HepG2 (cell line): ENCODE measurements around the gene RAMP1.
"Not testable (repeated sequence)": the region's sequence is repeated elsewhere in the genome, so short reads cannot be mapped to it uniquely, and the experiment has no call there.

ENCODE experiments used
- BCL6 ChIP-seq: IDR thresholded peaks from 2 replicates; pipeline ENCODE4 v1.6.1; 2016; ENCODE audit warnings: missing genetic modification reagents, missing compliant biosample characterization
- CCDC6 ChIP-seq: sonication (generic); formaldehyde crosslinking; IDR thresholded peaks from 2 replicates; pipeline ENCODE4 v1.8.1; 2022; ENCODE audit warnings: mild to moderate bottlenecking, missing genetic modification reagents, moderate library complexity

DNA sequence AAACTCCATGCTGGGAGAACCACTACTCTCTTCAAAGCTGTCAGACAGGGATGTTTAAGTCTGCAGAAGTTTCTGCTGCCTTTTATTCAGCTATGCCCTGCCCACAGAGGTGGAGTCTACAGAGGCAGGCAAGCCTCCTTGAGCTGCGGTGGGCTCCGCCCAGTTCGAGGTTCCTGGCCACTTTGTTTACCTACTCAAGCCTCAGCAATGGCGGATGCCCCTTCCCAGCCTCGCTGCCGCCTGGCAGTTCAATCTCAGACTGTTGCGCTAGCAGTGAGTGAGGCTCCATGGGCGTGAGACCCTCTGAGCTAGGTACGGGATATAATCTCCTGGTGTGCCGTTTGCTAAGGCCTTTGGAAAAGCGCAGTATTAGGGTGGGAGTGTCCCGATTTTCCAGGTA, 10.5 kb upstream of the RAMP1 start:
- not testable (repeated sequence) for TF ChIP-seq CCDC6, BCL6 (CRISPR knock-in tag)
